Sigmoid colon (tissue), 7 donors: ENCODE measurements around the gene DHDDS. TPM values are rescaled to one million over a fixed set of nuclear protein-coding genes. Genes with fewer than 3 reads are reported as not detected.
A peak's percentile ranks its signal among the peaks of the same experiment; 100 is the strongest.
"Not testable (repeated sequence)": the region's sequence is repeated elsewhere in the genome, so short reads cannot be mapped to it uniquely, and the experiment has no call there.

Experiments
- DNase-seq: peaks from one replicate; pipeline ENCODE4 v3.0.0-alpha.2; 2019
- H3K27ac ChIP-seq, 4 donors: fragments of 200-600 bp; sonication (generic); one replicate each; pipeline ENCODE4 v1.5.1; 2016 to 2019; ENCODE audit warnings: mild to moderate bottlenecking in 1 of 4
- H3K27me3 ChIP-seq, 3 donors: fragments of 200-600 bp; sonication (generic); one replicate each; pipeline ENCODE4 v1.5.1; 2019; ENCODE audit warnings: mild to moderate bottlenecking in 1 of 3
- H3K36me3 ChIP-seq, 4 donors: fragments of 200-600 bp; sonication (generic); one replicate each; pipeline ENCODE4 v1.5.1; 2016 to 2019
- H3K4me1 ChIP-seq, 4 donors: fragments of 200-600 bp; sonication (generic); one replicate each; pipeline ENCODE4 v1.5.1; 2017 to 2019
- H3K4me3 ChIP-seq, 4 donors: fragments of 200-600 bp; sonication (generic); one replicate each; pipeline ENCODE4 v1.5.1; 2017 to 2019; ENCODE audit warnings: mild to moderate bottlenecking in 2 of 4, moderate library complexity in 1 of 4
- H3K9me3 ChIP-seq, 4 donors: fragments of 200-600 bp in 3 of 4; sonication (generic) in 3 of 4; one replicate each; pipeline versions ENCODE4 v1.5.1 to v1.6.1; 2013 to 2019
- CTCF ChIP-seq, 4 experiments: fragments of 450-650 bp in 3 of 4; fragments of 200-600 bp in 1 of 4; IDR thresholded peaks; one replicate each; pipeline ENCODE4 v1.5.1; 2016 to 2019; ENCODE audit warnings: antibody characterized with exemption in 4 of 4, mild to moderate bottlenecking in 3 of 4, moderate library complexity in 2 of 4
- EP300 ChIP-seq, 4 donors: sonication (generic); formaldehyde crosslinking; IDR thresholded peaks; one replicate each; pipeline ENCODE4 v1.6.1; 2017; ENCODE audit warnings: antibody characterized with exemption in 4 of 4
- POLR2A ChIP-seq, 2 donors: fragments of 450-650 bp; IDR thresholded peaks; one replicate each; pipeline ENCODE4 v1.6.1; 2016; ENCODE audit warnings: antibody characterized with exemption in 2 of 2, mild to moderate bottlenecking in 2 of 2, moderate library complexity in 2 of 2
- POLR2AphosphoS5 ChIP-seq, 4 donors: sonication (generic); formaldehyde crosslinking; IDR thresholded peaks; one replicate each; pipeline ENCODE4 v1.6.1; 2017; ENCODE audit warnings: antibody characterized with exemption in 4 of 4
- WGBS, 2 donors: extraction: QIAGEN DNeasy Blood & Tissue Kit; methylation state at CpG; one replicate each; pipeline ENCODE4 v1.1.7; 2013; 5-methylcytosine and 5-hydroxymethylcytosine counted together
- intact Hi-C: fragments of 100-400 bp; cut with DNase I; formaldehyde crosslinking; loops from one replicate; pipeline ENCODE4 v1.15.1; 2023
- polyA plus RNA-seq, 3 donors: library from polyadenylated mRNA; stranded (reverse); fragments of 200-250 nt; gene quantifications; one replicate each; pipeline ENCODE4 v1.2.3, GENCODE V29; 2013
- total RNA-seq, 4 donors: library from RNA; depleted of rRNA; stranded (reverse); fragments of >200 nt; gene quantifications; one replicate each; pipeline ENCODE4 v1.1.0, GENCODE V29; 2016
- donor health status: healthy with polysubstance abuse.
- donor health status: Bipolar disorder and iron deficiency.
- donor health status: healthy.

Gene DHDDS, protein sequence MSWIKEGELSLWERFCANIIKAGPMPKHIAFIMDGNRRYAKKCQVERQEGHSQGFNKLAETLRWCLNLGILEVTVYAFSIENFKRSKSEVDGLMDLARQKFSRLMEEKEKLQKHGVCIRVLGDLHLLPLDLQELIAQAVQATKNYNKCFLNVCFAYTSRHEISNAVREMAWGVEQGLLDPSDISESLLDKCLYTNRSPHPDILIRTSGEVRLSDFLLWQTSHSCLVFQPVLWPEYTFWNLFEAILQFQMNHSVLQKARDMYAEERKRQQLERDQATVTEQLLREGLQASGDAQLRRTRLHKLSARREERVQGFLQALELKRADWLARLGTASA
- total RNA-seq (10 to 100 TPM; 16.6 to 33.5 (median 24.7) TPM), polyA plus RNA-seq (10 to 100 TPM; 46.2 to 64.3 (median 59.0) TPM)

DNA sequence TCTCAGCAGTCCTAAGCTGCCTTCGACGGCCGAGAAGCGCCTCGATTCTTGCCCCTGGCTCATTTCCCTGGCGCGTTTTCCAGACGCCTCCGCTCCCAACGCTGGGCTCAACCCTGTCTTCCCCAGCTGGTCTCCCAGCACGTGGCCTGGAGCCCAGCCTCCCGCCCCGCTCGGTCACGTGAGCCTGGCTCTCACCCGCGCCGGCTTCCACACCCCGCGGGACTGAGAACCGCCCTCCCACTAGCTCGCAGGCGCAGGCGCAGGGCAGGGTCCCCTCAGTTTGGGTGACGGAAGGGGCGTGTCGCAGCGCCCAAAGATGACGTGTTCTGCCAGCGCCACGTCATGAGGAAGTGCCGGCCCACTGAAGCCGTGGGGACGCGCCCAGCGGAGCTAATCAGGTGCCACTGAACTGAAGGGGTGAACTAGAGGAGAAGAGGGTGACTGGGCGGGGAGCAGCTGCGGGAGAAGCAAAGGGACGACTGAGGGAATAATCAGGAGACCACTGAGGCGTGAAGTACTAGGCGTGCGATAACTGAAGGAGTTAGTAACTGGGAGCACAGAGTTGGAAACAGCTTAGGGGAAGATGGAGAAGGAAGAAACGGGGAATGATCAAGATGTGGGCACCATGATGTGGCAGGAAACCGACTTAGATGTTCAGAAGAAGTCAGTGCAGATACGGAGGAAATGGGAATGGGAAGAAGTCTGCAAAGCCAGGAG, at the start of gene DHDDS:
Gene DHDDS, plus strand, starts transcription at position 343 of the 717 bp plus-strand sequence. CDS start 625 bp downstream, outside the sequence.
- Histone ChIP-seq H3K36me3 (peaks cover 0 to 31% (median 4%) of the 10 kb centered on the region in 4 donors), H3K9me3 (no peaks in the 10 kb centered on the region), H3K4me1 (peaks cover 0 to 29% (median 20%) of the 10 kb centered on the region in 4 donors), H3K4me3 (peak within 1 kb of the TSS; percentile 45 to 67 (median 63)), H3K27ac (peak within 1 kb of the TSS; percentile 76 to 84 (median 81)), H3K27me3 (no peaks in the 10 kb centered on the region)
- 0% methylated on average over 45 of the region's 45 CpGs for WGBS, 2 donors
- peak; percentile 83 to 94 for TF ChIP-seq POLR2A (IDR thresholded peaks at IDR 0.05)
- peak in 1 of 4 donors; percentile 87 for TF ChIP-seq EP300 (IDR thresholded peaks at IDR 0.05)
- TF ChIP-seq CTCF (IDR thresholded peaks at IDR 0.05): no peak
- peak; percentile 96 to 98 (median 97) for TF ChIP-seq POLR2AphosphoS5 (IDR thresholded peaks at IDR 0.05)
- intact Hi-C loops: loop anchor here (2.0 to 5.0 kb wide), 2 partner anchors 41 to 155 kb away; partner anchors contain the start of gene HMGN2
- DNase-seq: peak; percentile 99

DNA sequence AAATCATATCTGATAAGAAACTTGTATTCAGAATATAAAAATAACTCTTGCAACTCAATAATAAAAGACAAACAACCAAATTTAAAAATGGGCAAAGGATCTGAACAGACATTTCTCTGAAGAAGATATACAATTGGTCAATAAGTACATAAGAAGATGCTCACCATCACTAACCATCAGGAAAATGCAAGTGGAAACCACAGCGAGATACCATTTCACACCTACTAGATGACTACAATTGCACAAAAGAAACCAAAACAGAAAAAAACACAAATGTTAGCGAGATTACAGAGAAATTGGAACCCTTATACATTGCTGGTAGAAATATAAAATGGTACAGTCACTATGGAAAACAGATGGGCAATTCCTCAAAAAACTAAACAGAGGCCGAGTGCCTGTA, 48.0 kb upstream of the DHDDS start:
- Histone ChIP-seq H3K27ac (no peak overlapping the region), H3K4me3 (no peak overlapping the region), H3K9me3 (no peaks in the 10 kb centered on the region), H3K4me1 (no peaks in the 10 kb centered on the region), H3K36me3 (no peaks in the 10 kb centered on the region), H3K27me3 (peaks cover 0 to 11% (median 0%) of the 10 kb centered on the region in 3 donors)
- TF ChIP-seq CTCF (IDR thresholded peaks at IDR 0.05) (no peak), POLR2AphosphoS5 (IDR thresholded peaks at IDR 0.05) (no peak), EP300 (IDR thresholded peaks at IDR 0.05) (no peak), POLR2A (IDR thresholded peaks at IDR 0.05) (no peak)
- DNase-seq: no peak
- intact Hi-C loops: no loop called here
- 67 to 76% methylated on average over 3 of the region's 3 CpGs for WGBS, 2 donors

DNA sequence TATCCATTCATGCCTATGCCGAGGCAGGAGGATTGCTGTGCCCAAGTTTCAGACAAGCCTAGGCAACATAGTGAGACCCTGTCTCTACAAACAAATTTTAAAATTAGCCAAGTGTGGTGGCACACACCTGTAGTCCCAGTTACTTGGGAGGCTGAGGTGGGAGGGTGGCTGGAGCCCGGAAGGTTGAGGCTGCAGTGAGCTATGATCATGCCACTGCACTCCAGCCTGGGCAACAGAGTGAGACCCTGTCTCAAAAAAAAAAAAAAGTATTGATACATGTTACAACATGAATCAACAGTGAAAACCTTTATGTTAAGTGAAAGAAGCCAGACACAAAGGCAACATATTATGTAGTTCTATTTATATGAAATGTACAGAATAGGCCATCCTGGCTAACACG, 47.1 kb upstream of the DHDDS start:
- WGBS, 2 donors: 72 to 92% methylated on average over 3 of the region's 3 CpGs
- intact Hi-C loops: not testable (repeated sequence)
- peaks cover 0 to 15% (median 0%) of the 10 kb centered on the region in 3 donors for H3K27me3 ChIP-seq

GRCh38 chr1:26387447-26387846, 44.7 kb upstream of the DHDDS start:
- Histone ChIP-seq H3K27ac (no peak overlapping the region), H3K36me3 (no peaks in the 10 kb centered on the region), H3K27me3 (peaks cover 0 to 8% (median 0%) of the 10 kb centered on the region in 3 donors), H3K9me3 (no peaks in the 10 kb centered on the region), H3K4me1 (no peaks in the 10 kb centered on the region), H3K4me3 (no peak overlapping the region)
- TF ChIP-seq POLR2A (IDR thresholded peaks at IDR 0.05): no peak
- no peak for TF ChIP-seq EP300 (IDR thresholded peaks at IDR 0.05)
- no peak for TF ChIP-seq CTCF (IDR thresholded peaks at IDR 0.05)
- TF ChIP-seq POLR2AphosphoS5 (IDR thresholded peaks at IDR 0.05): no peak
- intact Hi-C loops: no loop called here
- WGBS, 2 donors: 38 to 70% methylated on average over 7 of the region's 7 CpGs
- no peak for DNase-seq

More for the DNA sequence above, 47.1 kb upstream of the DHDDS start:
- not testable (repeated sequence) for H3K9me3 ChIP-seq, DNase-seq, H3K27ac ChIP-seq, H3K4me3 ChIP-seq, H3K36me3 ChIP-seq, H3K4me1 ChIP-seq

DNA sequence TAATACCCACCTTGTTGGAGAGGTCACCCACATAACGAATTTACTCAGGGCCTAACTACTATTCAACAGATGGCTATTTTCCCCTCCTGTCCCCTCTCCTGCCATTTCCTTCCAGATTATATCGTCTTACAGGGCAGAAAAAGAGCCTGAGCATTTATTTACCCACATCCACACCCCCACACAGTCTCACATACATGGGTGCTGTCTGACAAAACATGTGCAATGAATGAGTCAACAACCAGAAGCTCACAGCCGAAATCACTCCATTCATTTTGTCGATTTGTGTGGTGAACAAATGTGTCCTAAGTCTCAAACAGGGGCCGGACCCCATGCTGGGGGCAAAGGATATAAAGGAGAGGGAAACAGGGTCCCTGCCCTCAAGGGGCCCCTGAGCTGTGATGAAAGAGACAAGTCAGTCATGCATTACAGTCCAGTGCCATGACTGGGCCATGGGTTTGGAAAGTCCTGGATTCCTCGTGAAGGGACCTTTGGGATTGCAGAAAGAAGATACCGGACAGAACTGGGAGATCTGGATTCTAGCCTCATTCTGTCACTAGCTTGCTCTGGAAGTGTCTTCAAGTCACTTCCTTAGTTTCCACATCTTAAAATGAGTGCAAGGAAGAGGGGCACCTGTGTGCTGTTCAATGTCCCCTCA, 43.2 kb upstream of the DHDDS start:
- no peak overlapping the region for H3K4me3 ChIP-seq
- intact Hi-C loops: no loop called here
- no peak for DNase-seq
- TF ChIP-seq POLR2A (IDR thresholded peaks at IDR 0.05): no peak
- no peak for TF ChIP-seq EP300 (IDR thresholded peaks at IDR 0.05)
- TF ChIP-seq CTCF (IDR thresholded peaks at IDR 0.05): no peak
- TF ChIP-seq POLR2AphosphoS5 (IDR thresholded peaks at IDR 0.05): no peak
- 81 to 85% methylated on average over 7 of the region's 7 CpGs for WGBS, 2 donors
- no peak overlapping the region for H3K27ac ChIP-seq
- H3K9me3 ChIP-seq: no peaks in the 10 kb centered on the region
- no peaks in the 10 kb centered on the region for H3K36me3 ChIP-seq
- H3K27me3 ChIP-seq: peaks cover 0 to 8% (median 0%) of the 10 kb centered on the region in 3 donors
- no peaks in the 10 kb centered on the region for H3K4me1 ChIP-seq
